OCI-LY3 (cell line): ENCODE results near the gene SLC22A4.

Experiments used
- H2AFZ ChIP-seq: fragments of 200-600, 300-600 bp; shearing (Covaris generic); 2 replicates; pipeline ENCODE4 v1.6.0; 2014; ENCODE audit warnings: antibody characterized with exemption, low read depth, low read length
- H3K27ac ChIP-seq: fragments of 200-600, 300-600 bp; sonication (generic); 2 replicates; pipeline ENCODE4 v1.5.1; 2014; ENCODE audit warnings: mild to moderate bottlenecking, low read length, moderate library complexity, mixed read lengths
- H3K27me3 ChIP-seq: fragments of 200-600, 300-600 bp; sonication (generic); 2 replicates; pipeline ENCODE4 v1.6.1; 2014; ENCODE audit warnings: low read depth, low read length, mixed read lengths
- H3K36me3 ChIP-seq: fragments of 200-600, 300-600 bp; sonication (generic); replicated peaks from 2 replicates; pipeline ENCODE3; 2014; ENCODE audit warnings: low read depth, low read length, mixed read lengths
- H3K4me1 ChIP-seq: fragments of 300-600, 200-600 bp; sonication (generic); 2 replicates; pipeline ENCODE4 v1.6.1; 2014; ENCODE audit warnings: low read length, mixed read lengths
- H3K4me2 ChIP-seq: fragments of 200-600, 300-600 bp; sonication (generic); 2 replicates; pipeline ENCODE4 v1.6.1; 2014; ENCODE audit warnings: low read length, mixed read lengths
- H3K4me3 ChIP-seq: fragments of 300-600, 200-600 bp; sonication (generic); 2 replicates; pipeline ENCODE4 v1.5.1; 2014; ENCODE audit warnings: antibody characterized with exemption, mild to moderate bottlenecking, low read length, moderate library complexity
- H3K79me2 ChIP-seq: fragments of 300-600, 200-600 bp; shearing (Covaris generic); 2 replicates; pipeline ENCODE4 v1.6.1; 2014; ENCODE audit warnings: mild to moderate bottlenecking, low read length, mixed read lengths
- H3K9ac ChIP-seq: fragments of 300-600, 200-600 bp; shearing (Covaris generic); 2 replicates; pipeline ENCODE4 v1.6.0; 2014; ENCODE audit warnings: mild to moderate bottlenecking, low read length, moderate library complexity
- H3K9me3 ChIP-seq: fragments of 200-600, 300-600 bp; shearing (Covaris generic); 2 replicates; pipeline ENCODE4 v1.6.1; 2014; ENCODE audit warnings: low read length, mixed read lengths; ENCODE audit not compliant: insufficient read depth
- H4K20me1 ChIP-seq: fragments of 200-600, 300-600 bp; sonication (generic); 2 replicates; pipeline ENCODE4 v1.6.1; 2016; ENCODE audit warnings: low read length, mixed read lengths; ENCODE audit not compliant: insufficient read depth
- CTCF ChIP-seq: fragments of 200-600, 300-600 bp; sonication (generic); IDR thresholded peaks from 2 replicates; pipeline ENCODE4 v1.5.1; 2014; ENCODE audit warnings: antibody characterized with exemption, low read length, low read depth
- EZH2phosphoT487 ChIP-seq: fragments of 200-600 bp; shearing (Covaris generic); IDR thresholded peaks from 2 replicates; pipeline ENCODE4 v1.6.1; 2018; ENCODE audit warnings: antibody characterized with exemption, mixed run types, low read depth

SLC22A4 gene

GRCh38 chr5:132321109-132321721, 27.0 kb downstream of the SLC22A4 start:
- TF ChIP-seq CTCF (no peak), EZH2phosphoT487 (no peak)
- H2AFZ ChIP-seq: no peak overlapping the region

GRCh38 chr5:132322266-132322665, 28.1 kb downstream of the SLC22A4 start:
- TF ChIP-seq EZH2phosphoT487 (no peak), CTCF (no peak)

More at GRCh38 chr5:132321109-132321721, 27.0 kb downstream of the SLC22A4 start:
- no peaks in the 10 kb centered on the region for H3K4me1 ChIP-seq
- H3K27me3 ChIP-seq: no peaks in the 10 kb centered on the region
- no peak overlapping the region for H3K27ac ChIP-seq
- no peaks in the 10 kb centered on the region for H4K20me1 ChIP-seq
- no peak overlapping the region for H3K9ac ChIP-seq
- H3K79me2 ChIP-seq: no peaks in the 10 kb centered on the region
- no peaks in the 10 kb centered on the region for H3K36me3 ChIP-seq
- H3K4me2 ChIP-seq: no peak overlapping the region
- no peaks in the 10 kb centered on the region for H3K9me3 ChIP-seq
- H3K4me3 ChIP-seq: no peak overlapping the region

GRCh38 chr5:132323202-132323601, 29.0 kb downstream of the SLC22A4 start:
- TF ChIP-seq CTCF: no peak
- no peak for TF ChIP-seq EZH2phosphoT487
- Histone ChIP-seq H3K79me2 (no peaks in the 10 kb centered on the region), H3K27ac (no peak overlapping the region)

More at GRCh38 chr5:132322266-132322665, 28.1 kb downstream of the SLC22A4 start:
- Histone ChIP-seq H4K20me1 (no peaks in the 10 kb centered on the region), H3K9ac (no peak overlapping the region), H3K4me2 (no peak overlapping the region), H3K79me2 (no peaks in the 10 kb centered on the region), H3K4me3 (no peak overlapping the region), H3K36me3 (no peaks in the 10 kb centered on the region), H3K27me3 (no peaks in the 10 kb centered on the region), H3K27ac (no peak overlapping the region), H3K4me1 (no peaks in the 10 kb centered on the region), H2AFZ (no peak overlapping the region), H3K9me3 (no peaks in the 10 kb centered on the region)

GRCh38 chr5:132325691-132326090, 31.5 kb downstream of the SLC22A4 start:
- Histone ChIP-seq H3K9me3 (no peaks in the 10 kb centered on the region), H3K27ac (no peak overlapping the region), H3K36me3 (no peaks in the 10 kb centered on the region), H2AFZ (no peak overlapping the region), H3K4me3 (no peak overlapping the region), H3K4me2 (no peak overlapping the region), H3K27me3 (no peaks in the 10 kb centered on the region), H3K4me1 (no peaks in the 10 kb centered on the region), H3K9ac (no peak overlapping the region), H3K79me2 (no peaks in the 10 kb centered on the region), H4K20me1 (no peaks in the 10 kb centered on the region)
- TF ChIP-seq CTCF: no peak
- no peak for TF ChIP-seq EZH2phosphoT487

More at GRCh38 chr5:132323202-132323601, 29.0 kb downstream of the SLC22A4 start:
- H3K9ac ChIP-seq: no peak overlapping the region
- H3K36me3 ChIP-seq: no peaks in the 10 kb centered on the region
- no peaks in the 10 kb centered on the region for H3K4me1 ChIP-seq
- H3K9me3 ChIP-seq: no peaks in the 10 kb centered on the region
- H2AFZ ChIP-seq: no peak overlapping the region
- no peaks in the 10 kb centered on the region for H3K27me3 ChIP-seq
- no peaks in the 10 kb centered on the region for H4K20me1 ChIP-seq
- no peak overlapping the region for H3K4me3 ChIP-seq
- no peak overlapping the region for H3K4me2 ChIP-seq
